GM23248 (cell line): ENCODE measurements around the gene UBL3.

Experiments used
- EZH2 ChIP-seq: fragments of 200-600 bp; sonication (generic); IDR thresholded peaks from 2 replicates; pipeline ENCODE4 v1.6.1; 2018; ENCODE audit warnings: antibody characterized with exemption, mild to moderate bottlenecking; ENCODE audit not compliant: insufficient read depth, poor library complexity, severe bottlenecking
- EZH2phosphoT487 ChIP-seq: fragments of 200-600 bp; sonication (generic); IDR thresholded peaks from 2 replicates; pipeline ENCODE4 v1.6.1; 2018; ENCODE audit warnings: antibody characterized with exemption, moderate library complexity, mild to moderate bottlenecking, low read depth; ENCODE audit not compliant: insufficient read depth

- TF ChIP-seq EZH2 (no peak), EZH2phosphoT487 (no peak)
Observed at GRCh38 chr13:29721766-29722165, 128.7 kb downstream of the UBL3 start.
